HS-27A (cell line): Measurements from ENCODE around the gene KAZN.

Experiments used
- DNase-seq: peaks from one replicate; pipeline ENCODE4 v3.0.0-alpha.2; 2012; ENCODE audit warnings: low read depth, missing footprints

The KAZN gene

GRCh38 chr1:14980621-14981218, 382.2 kb downstream of the KAZN start:
- DNase-seq: no peak

GRCh38 chr1:14982029-14982428, 383.5 kb downstream of the KAZN start:
- DNase-seq: no peak

- no peak for DNase-seq
These were observed 384.8 kb downstream of the KAZN start for GRCh38 chr1:14983277-14983676.

GRCh38 chr1:14986168-14986567, 387.7 kb downstream of the KAZN start:
- no peak for DNase-seq

- no peak for DNase-seq
These were observed 389.5 kb downstream of the KAZN start for GRCh38 chr1:14987829-14988603.

- no peak for DNase-seq
These were observed 390.2 kb downstream of the KAZN start for GRCh38 chr1:14988636-14989035.

GRCh38 chr1:14989931-14990728, 391.6 kb downstream of the KAZN start:
- DNase-seq: no peak

- DNase-seq: no peak
These were observed 394.9 kb downstream of the KAZN start for GRCh38 chr1:14993414-14993813.

GRCh38 chr1:14994148-14994547, 395.7 kb downstream of the KAZN start:
- DNase-seq: no peak

- DNase-seq: no peak
These were observed 396.5 kb downstream of the KAZN start for GRCh38 chr1:14994841-14995437.

- DNase-seq: peak; percentile 88
These were observed 397.9 kb downstream of the KAZN start for GRCh38 chr1:14996133-14997050.

GRCh38 chr1:14997646-14998276, 399.3 kb downstream of the KAZN start:
- DNase-seq: no peak

- DNase-seq: no peak
These were observed 401.0 kb downstream of the KAZN start for GRCh38 chr1:14999441-14999840.

GRCh38 chr1:15000030-15000429, 401.5 kb downstream of the KAZN start:
- DNase-seq: no peak

- DNase-seq: no peak
These were observed 402.2 kb downstream of the KAZN start for GRCh38 chr1:15000671-15001070.

GRCh38 chr1:15001317-15001915, 402.9 kb downstream of the KAZN start:
- DNase-seq: no peak

GRCh38 chr1:15002325-15002724, 403.8 kb downstream of the KAZN start:
- DNase-seq: no peak

GRCh38 chr1:15004396-15004795, 405.9 kb downstream of the KAZN start:
- DNase-seq: no peak

- DNase-seq: no peak
These were observed 406.6 kb downstream of the KAZN start for GRCh38 chr1:15005116-15005515.

GRCh38 chr1:15007368-15007767, 408.9 kb downstream of the KAZN start:
- no peak for DNase-seq

- no peak for DNase-seq
These were observed 409.4 kb downstream of the KAZN start for GRCh38 chr1:15007842-15008241.
